Activated CD8-positive, alpha-beta memory T cell treated with anti-CD3 and anti-CD28 coated beads, Interleukin-2, amount 10 ng/mL, durations not matched to agents 7 days and 5 days (primary cell): ENCODE data around the gene MICAL2. TPM values are rescaled to one million over a fixed set of nuclear protein-coding genes. Genes with fewer than 3 reads are reported as not detected.
"Not testable (repeated sequence)": the region's sequence is repeated elsewhere in the genome, so short reads cannot be mapped to it uniquely, and the experiment has no call there.

ENCODE experiments used
- ATAC-seq: fragments of 150-1000 bp; cut with Tn5 transposase; one replicate; pipeline ENCODE4 v1.10.0; 2021; ENCODE audit warnings: moderate library complexity
- CTCF ChIA-PET: fragments of 350-600 bp; sonication (Branson Sonifier 250); formaldehyde crosslinking; loops from one replicate; lab custom pipeline; 2021; ENCODE audit warnings: antibody characterized with exemption; lab: Charles Lee
- DNase-seq: peaks from one replicate; pipeline ENCODE4 v3.0.0-alpha.2; 2020
- H3K27ac Mint-ChIP-seq: one replicate; pipeline ENCODE4 v1.8.0; 2021; ENCODE audit warnings: mild to moderate bottlenecking, mixed read lengths
- H3K27me3 Mint-ChIP-seq: one replicate; pipeline ENCODE4 v1.8.0; 2021; ENCODE audit warnings: mixed read lengths
- H3K36me3 Mint-ChIP-seq: one replicate; pipeline ENCODE4 v1.8.0; 2021; ENCODE audit warnings: mild to moderate bottlenecking, mixed read lengths
- H3K4me1 Mint-ChIP-seq: one replicate; pipeline ENCODE4 v1.8.0; 2021; ENCODE audit warnings: mixed read lengths
- H3K4me3 Mint-ChIP-seq: one replicate; pipeline ENCODE4 v1.8.0; 2021; ENCODE audit warnings: mild to moderate bottlenecking, moderate library complexity, mixed read lengths
- H3K9me3 Mint-ChIP-seq: one replicate; pipeline ENCODE4 v1.8.0; 2022; ENCODE audit warnings: low read depth, mixed read lengths
- total RNA-seq, 2 experiments: library from RNA; stranded (reverse); gene quantifications; one replicate each; pipeline ENCODE4 v1.2.3, GENCODE V29; 2021

MICAL2 gene
- total RNA-seq, 2 experiments from 2014 or later: 120 to 168 TPM

DNA sequence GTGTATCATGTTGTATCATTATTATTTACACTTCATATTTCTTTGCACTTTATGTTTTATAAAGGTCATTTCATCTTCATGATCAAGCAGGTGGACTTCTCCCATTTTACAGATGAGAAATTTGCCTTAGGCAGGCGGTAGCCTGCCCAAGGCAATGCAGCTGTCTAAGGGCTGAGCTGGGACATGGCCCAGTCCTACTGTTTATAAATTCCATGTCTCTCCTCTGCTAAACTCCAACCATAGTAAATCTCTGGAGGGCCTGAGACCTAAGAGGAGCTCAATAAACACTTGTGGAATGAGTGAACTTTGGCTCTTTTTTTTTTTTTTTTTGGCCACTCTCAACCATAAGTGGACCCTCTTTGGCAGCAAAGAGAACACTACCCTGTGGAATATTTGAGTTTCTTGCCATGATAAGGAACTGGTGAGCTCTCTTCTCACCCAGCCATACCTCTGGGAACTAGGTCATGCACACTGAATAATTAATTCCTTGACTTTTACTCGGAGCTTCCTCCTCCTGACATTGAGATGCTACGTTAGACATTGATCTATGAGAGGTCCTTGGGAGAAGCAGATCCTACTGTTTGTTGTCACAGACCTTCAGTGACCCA, 29.9 kb downstream of the MICAL2 start:
- CTCF ChIA-PET: interaction anchor here (0.6 kb wide), 1 partner anchor 1271 kb away, joined by 4 read pairs; no protein-coding TSS in a partner anchor
- DNase-seq (no peak), ATAC-seq (no peak)
- no peak overlapping the region for H3K4me3 Mint-ChIP-seq
- peaks cover 53% of the 10 kb centered on the region for H3K4me1 Mint-ChIP-seq
- no peaks in the 10 kb centered on the region for H3K27me3 Mint-ChIP-seq
- H3K9me3 Mint-ChIP-seq: no peaks in the 10 kb centered on the region
- H3K27ac Mint-ChIP-seq: no peak overlapping the region
- peaks cover 21% of the 10 kb centered on the region for H3K36me3 Mint-ChIP-seq

DNA sequence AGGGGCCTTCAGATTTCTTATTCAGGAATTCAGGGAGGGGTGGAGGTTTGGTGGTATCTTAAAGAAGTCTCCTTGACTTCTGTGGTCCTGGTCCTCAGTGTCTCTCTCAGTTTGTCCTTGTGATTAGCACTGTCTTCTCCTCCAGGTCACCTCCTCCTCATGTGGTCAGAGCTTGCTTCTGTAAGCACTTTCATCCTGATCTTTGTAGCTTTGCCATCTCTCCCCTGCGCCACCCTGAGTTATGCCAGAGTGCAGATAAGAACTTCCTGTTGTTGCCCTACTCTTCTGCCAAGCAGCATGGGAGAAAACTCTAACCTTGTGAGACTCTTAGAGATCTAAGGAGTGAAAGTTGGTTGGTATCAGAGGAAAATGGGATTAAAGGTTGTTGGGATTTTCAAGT, 30.9 kb downstream of the MICAL2 start:
- ATAC-seq (no peak), DNase-seq (no peak)
- Mint-ChIP-seq H3K36me3 (peaks cover 27% of the 10 kb centered on the region), H3K4me3 (no peak overlapping the region), H3K9me3 (no peaks in the 10 kb centered on the region), H3K27ac (no peak overlapping the region), H3K27me3 (no peaks in the 10 kb centered on the region), H3K4me1 (peaks cover 57% of the 10 kb centered on the region)
- CTCF ChIA-PET: no interaction called here

DNA sequence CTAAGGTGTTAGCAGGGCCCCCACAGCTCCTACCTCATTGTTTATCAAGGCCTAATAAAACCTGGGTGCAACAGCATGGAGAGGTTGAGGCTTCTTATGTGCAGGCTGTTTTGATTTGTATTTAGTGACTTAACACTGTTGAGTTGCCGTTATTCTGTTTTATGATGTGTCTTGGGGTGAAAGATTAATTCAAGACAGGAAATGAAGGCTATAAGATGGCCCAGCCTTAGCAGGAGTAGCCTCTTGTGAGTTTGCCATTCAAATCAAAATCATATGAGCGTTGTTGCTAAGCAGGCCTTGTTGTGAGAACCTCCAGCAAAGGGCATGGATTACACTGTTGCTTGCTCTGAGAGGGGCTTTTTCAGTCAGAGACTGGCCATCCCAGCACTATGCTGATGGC, 31.8 kb downstream of the MICAL2 start:
- H3K36me3 Mint-ChIP-seq: peaks cover 31% of the 10 kb centered on the region
- H3K9me3 Mint-ChIP-seq: no peaks in the 10 kb centered on the region
- no peak overlapping the region for H3K27ac Mint-ChIP-seq
- DNase-seq (no peak), ATAC-seq (no peak)
- CTCF ChIA-PET: interaction anchor here (1.0 kb wide), 1 partner anchor 9 kb away, joined by 3 read pairs; no protein-coding TSS in a partner anchor
- H3K27me3 Mint-ChIP-seq: no peaks in the 10 kb centered on the region
- H3K4me3 Mint-ChIP-seq: no peak overlapping the region
- H3K4me1 Mint-ChIP-seq: peaks cover 57% of the 10 kb centered on the region

DNA sequence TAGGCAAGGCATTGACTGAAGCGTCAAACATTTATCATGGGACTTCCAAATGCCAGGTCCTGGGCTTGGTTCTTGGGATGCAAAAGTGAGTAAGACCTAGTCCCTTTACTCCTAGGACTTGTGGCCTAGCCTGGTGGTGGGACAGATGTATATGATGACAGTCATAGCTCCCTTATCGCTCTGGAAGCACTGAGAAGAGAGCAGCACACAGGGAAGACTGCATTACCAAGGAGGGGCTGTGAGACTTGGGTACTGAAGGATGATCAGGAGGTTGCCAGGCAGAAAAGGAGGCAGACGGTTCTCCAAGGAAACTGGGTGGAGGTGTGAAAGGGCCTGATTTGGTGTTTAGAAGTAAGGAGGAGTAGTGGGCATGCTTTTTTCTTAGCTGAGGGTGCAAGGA, 32.5 kb downstream of the MICAL2 start:
- H3K27me3 Mint-ChIP-seq: no peaks in the 10 kb centered on the region
- peaks cover 32% of the 10 kb centered on the region for H3K36me3 Mint-ChIP-seq
- H3K27ac Mint-ChIP-seq: peak overlapping the region; percentile 44
- no peaks in the 10 kb centered on the region for H3K9me3 Mint-ChIP-seq
- CTCF ChIA-PET: interaction anchor here (1.0 to 1.5 kb wide), 3 partner anchors 9 to 34 kb away, joined by 3 to 4 read pairs (median 3); no protein-coding TSS in a partner anchor
- no peak for ATAC-seq
- H3K4me1 Mint-ChIP-seq: peaks cover 56% of the 10 kb centered on the region
- DNase-seq: no peak
- no peak overlapping the region for H3K4me3 Mint-ChIP-seq

DNA sequence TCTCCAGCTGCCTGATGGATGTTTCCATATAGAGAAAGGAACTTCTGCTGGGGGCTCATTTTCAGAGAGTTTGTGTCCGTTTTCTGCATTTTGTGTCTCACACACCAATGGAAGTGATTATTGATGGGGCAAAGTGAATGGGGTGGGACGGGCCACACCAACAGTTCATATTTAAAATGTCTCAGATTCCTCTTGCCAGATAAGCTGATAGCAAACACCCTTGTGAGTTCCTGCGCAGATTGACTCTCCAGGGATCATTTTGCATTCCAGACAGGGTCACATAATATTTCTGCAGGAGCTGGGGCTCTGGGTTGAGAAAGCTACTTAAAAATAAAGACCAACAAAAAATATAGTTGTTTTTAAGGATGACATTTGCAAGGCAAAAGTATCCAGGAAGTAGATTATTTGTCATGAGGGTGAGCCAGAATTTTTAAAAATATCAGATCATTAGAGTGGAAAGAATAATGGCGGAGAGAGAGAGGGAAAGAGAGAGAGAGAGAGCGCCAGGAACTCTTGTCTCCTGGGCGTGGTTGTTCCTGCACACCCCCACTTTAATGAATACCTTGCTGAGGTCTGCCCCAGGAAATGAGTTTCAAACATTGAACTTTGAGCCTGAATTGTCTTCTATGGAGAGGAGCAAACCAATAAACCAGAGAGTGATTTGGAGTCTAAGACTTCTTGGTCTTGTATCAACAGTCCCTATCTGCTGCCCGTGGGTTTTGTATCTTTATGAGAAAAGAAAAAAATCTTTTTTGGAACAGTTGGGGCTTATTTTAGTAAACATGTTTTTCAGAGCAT, 33.3 kb downstream of the MICAL2 start:
- Mint-ChIP-seq H3K27ac (peak overlapping the region; percentile 57), H3K9me3 (no peaks in the 10 kb centered on the region), H3K36me3 (peaks cover 34% of the 10 kb centered on the region), H3K4me3 (no peak overlapping the region), H3K4me1 (peaks cover 61% of the 10 kb centered on the region), H3K27me3 (no peaks in the 10 kb centered on the region)
- CTCF ChIA-PET: interaction anchor here (1.1 to 1.5 kb wide), 3 partner anchors 14 to 35 kb away, joined by 3 to 4 read pairs (median 4); no protein-coding TSS in a partner anchor
- DNase-seq (no peak), ATAC-seq (no peak)

DNA sequence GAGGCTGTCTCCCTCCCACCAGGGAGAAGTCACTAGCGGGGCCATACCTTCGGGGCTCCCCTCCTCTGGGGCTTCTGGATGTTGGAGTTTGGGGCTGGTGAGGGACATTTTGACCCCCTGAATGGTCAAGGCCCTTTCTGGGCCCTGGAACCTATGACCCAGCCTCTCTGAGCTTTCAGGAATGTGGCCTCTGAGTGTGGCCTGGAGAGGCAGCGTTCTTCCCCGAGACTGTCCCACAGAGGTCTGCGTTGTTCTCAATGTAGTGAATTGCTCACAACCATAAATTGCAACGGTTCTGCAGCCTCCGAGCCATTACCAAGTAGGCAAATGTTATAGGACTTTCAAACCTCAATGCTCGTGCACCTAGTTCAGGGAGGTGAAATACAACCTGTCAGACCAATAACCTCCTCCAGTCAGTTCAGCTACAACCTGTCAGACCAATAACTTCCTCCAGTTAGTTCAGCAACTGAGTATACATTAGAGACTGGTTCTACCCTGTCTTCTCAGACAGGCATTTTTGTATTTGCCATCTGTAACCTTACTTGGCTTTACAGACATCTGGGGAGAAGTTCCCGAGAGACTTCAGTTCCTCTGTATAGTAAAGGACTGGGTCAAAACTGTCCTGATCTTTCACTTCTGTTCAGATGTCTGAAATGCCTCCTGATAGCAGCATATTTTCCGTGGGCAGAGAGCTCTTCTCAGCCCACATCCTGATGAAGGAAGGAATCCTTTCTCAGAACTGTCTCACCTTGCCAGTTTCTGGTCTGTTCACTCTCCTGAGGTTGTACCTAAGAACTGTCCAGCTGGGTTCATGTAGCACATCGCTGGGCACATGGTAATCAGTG, 34.2 kb downstream of the MICAL2 start:
- peak; percentile 45 for ATAC-seq

DNA sequence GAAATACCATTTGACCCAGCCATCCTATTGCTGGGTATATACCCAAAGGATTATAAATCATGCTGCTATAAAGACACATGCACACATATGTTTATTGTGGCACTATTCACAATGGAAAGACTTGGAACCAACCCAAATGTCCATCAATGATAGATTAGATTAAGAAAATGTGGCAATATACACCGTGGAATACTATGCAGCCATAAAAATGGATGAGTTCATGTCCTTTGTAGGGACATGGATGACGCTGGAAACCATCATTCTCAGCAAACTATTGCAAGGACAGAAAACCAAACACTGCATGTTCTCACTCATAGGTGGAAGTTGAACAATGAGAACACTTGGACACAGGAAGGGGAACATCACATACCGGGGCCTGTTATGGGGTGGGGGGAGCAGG, 36.3 kb downstream of the MICAL2 start:
- CTCF ChIA-PET: interaction anchor here (1.0 kb wide), 1 partner anchor 23 kb away, joined by 3 read pairs; no protein-coding TSS in a partner anchor
- not testable (repeated sequence) for ATAC-seq, H3K27ac Mint-ChIP-seq, H3K27me3 Mint-ChIP-seq, H3K4me3 Mint-ChIP-seq, DNase-seq, H3K9me3 Mint-ChIP-seq
- H3K4me1 Mint-ChIP-seq: peaks cover 81% of the 10 kb centered on the region
- H3K36me3 Mint-ChIP-seq: peaks cover 18% of the 10 kb centered on the region

More for the DNA sequence above, 34.2 kb downstream of the MICAL2 start:
- peaks cover 70% of the 10 kb centered on the region for H3K4me1 Mint-ChIP-seq
- no peak for DNase-seq
- CTCF ChIA-PET: interaction anchor here (0.6 to 1.2 kb wide), 2 partner anchors 13 to 46 kb away, joined by 3 to 4 read pairs; no protein-coding TSS in a partner anchor
- H3K36me3 Mint-ChIP-seq: peaks cover 30% of the 10 kb centered on the region
- H3K4me3 Mint-ChIP-seq: no peak overlapping the region
- no peaks in the 10 kb centered on the region for H3K27me3 Mint-ChIP-seq
- peak overlapping the region; percentile 57 for H3K27ac Mint-ChIP-seq
- no peaks in the 10 kb centered on the region for H3K9me3 Mint-ChIP-seq

DNA sequence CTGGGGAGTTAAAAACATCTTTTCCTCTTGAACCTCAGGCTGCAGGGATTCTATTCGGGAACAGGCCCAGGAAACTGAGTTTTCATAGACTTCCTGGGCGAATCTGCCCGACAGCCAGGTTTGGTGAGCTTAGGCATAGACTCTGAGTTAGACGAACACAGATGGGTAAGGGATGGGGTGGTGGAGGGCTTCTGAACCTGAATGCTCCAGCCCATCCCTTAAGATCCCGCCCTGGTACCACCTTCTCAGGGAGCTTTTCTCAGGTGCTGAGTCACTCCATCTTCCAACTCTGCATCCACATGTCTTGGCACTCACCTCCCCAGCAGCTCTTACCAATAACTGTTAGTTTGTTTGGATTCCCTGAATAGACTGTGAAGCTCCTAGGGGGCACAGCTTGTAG, 37.4 kb downstream of the MICAL2 start:
- CTCF ChIA-PET: interaction anchor here (0.7 to 1.9 kb wide), 3 partner anchors 10 to 88 kb away, joined by 3 to 5 read pairs (median 3); no protein-coding TSS in a partner anchor
- H3K27ac Mint-ChIP-seq: peak overlapping the region; percentile 92
- no peak overlapping the region for H3K4me3 Mint-ChIP-seq
- H3K9me3 Mint-ChIP-seq: no peaks in the 10 kb centered on the region
- H3K36me3 Mint-ChIP-seq: peaks cover 20% of the 10 kb centered on the region
- H3K4me1 Mint-ChIP-seq: peaks cover 79% of the 10 kb centered on the region
- no peak for DNase-seq
- no peaks in the 10 kb centered on the region for H3K27me3 Mint-ChIP-seq
- ATAC-seq: no peak

DNA sequence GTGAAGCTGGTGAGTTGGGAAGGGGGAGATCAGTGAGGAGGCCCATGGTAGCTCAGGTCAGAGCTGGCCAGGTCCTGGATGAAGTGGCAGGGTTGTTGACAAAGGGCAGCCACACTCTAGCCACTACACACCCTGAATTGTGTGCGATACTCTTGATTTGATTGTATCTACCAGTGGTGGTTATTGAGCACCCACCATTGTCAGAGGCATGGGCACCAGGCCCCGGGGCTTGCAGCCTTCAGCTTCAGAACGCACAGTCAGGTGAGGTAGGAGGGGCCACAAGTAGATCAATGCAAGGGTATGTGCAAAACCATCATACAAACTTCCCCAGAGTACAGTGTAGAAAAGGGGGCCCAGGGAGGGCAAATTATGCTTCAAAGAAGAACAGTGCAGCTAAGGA, 38.1 kb downstream of the MICAL2 start:
- H3K9me3 Mint-ChIP-seq: no peaks in the 10 kb centered on the region
- CTCF ChIA-PET: interaction anchor here (1.1 to 1.9 kb wide), 2 partner anchors 9 to 49 kb away, joined by 3 to 5 read pairs; no protein-coding TSS in a partner anchor
- ATAC-seq: no peak
- H3K36me3 Mint-ChIP-seq: peaks cover 24% of the 10 kb centered on the region
- no peaks in the 10 kb centered on the region for H3K27me3 Mint-ChIP-seq
- H3K4me3 Mint-ChIP-seq: no peak overlapping the region
- H3K4me1 Mint-ChIP-seq: peaks cover 77% of the 10 kb centered on the region
- H3K27ac Mint-ChIP-seq: peak overlapping the region; percentile 92
- DNase-seq: no peak

DNA sequence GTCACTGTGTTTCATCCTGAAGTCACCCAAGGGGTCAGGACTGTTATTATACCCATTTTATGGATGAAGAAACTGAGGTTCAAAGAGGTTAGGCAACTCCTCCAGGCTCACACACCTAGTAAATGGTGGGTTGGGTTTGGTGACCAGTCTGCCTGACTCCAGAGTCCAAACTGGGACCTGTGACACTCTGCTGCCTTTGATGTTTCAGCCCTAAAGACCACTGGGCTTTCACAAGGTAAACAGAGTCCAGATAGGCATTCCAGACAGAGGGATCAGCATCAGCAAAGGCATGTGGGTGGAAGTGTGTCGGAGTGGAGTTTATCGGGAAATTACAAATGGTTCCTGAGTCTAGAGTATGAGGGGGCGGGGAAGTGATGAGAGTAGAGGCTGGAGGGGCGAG, 38.5 kb downstream of the MICAL2 start:
- Mint-ChIP-seq H3K4me3 (no peak overlapping the region), H3K9me3 (no peaks in the 10 kb centered on the region), H3K36me3 (peaks cover 25% of the 10 kb centered on the region), H3K4me1 (peaks cover 77% of the 10 kb centered on the region), H3K27me3 (no peaks in the 10 kb centered on the region), H3K27ac (peak overlapping the region; percentile 92)
- no peak for ATAC-seq
- DNase-seq: no peak
- CTCF ChIA-PET: interaction anchor here (1.1 to 1.9 kb wide), 2 partner anchors 9 to 48 kb away, joined by 3 to 5 read pairs; no protein-coding TSS in a partner anchor

DNA sequence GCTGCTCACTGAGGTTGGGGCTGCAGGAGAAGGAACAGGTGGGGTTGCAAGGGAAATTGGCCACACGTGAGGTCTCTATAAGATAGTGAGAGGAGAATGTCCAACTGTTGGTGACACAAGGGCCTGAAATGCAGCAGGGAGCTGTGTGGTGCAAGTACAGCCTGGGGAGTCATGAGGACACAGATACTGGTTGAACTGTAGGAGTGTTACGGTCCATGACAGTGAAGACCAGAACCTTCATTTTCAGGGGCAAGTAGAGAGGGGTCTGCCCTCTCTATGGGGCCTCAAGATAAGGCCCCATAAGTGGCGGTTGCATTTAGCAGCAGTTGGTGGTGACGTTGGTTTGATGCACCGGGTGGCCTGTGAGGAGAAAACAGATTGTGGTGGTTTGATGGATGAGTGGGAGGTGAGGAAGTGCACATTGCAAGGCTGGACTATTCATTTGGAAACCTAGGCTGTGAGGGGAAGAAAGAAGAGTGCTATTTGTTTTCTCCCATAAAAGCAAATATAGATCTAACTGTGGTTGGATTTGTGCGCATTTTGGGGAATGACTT, 39.4 kb downstream of the MICAL2 start:
- ATAC-seq: peak; percentile 50

DNA sequence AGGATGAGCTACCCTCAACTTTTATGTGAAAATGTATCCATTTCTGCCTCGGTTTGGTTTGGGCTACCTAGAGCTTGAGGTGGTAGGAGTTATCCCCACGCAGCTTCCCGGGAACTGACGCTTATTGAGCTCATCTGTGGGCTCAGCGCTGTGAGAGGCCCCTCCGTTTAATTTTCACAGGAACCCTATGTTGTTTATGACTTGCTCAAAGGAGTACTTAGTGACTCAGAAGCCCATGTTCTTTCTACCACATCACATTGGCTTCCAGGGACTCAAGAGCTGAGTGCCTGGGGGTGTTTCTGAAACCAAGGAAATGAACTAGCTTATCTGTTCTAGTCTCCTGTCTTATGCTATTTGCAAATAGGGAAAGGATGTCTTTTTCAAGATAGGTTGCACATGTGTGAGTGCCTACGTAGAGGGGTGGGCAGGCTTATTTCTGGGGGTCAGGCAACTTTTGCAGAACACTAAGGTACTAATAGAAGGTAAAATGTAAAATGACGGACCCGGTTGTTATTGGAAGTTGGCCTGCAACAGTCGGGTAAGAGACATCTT, 40.5 kb downstream of the MICAL2 start:
- Mint-ChIP-seq H3K27ac (peak overlapping the region; percentile 92), H3K4me3 (peak overlapping the region; percentile 19), H3K4me1 (peaks cover 73% of the 10 kb centered on the region), H3K9me3 (no peaks in the 10 kb centered on the region), H3K36me3 (peaks cover 32% of the 10 kb centered on the region), H3K27me3 (no peaks in the 10 kb centered on the region)
- DNase-seq (peak; percentile 63), ATAC-seq (peak; percentile 77)
- CTCF ChIA-PET: interaction anchor here (0.8 to 3.4 kb wide), 13 partner anchors 8 to 131 kb away, joined by 3 to 17 read pairs (median 3); no protein-coding TSS in a partner anchor

More for the DNA sequence above, 39.4 kb downstream of the MICAL2 start:
- CTCF ChIA-PET: interaction anchor here (2.1 to 3.4 kb wide), 2 partner anchors 62 to 132 kb away, joined by 7 to 17 read pairs; no protein-coding TSS in a partner anchor
- Mint-ChIP-seq H3K27me3 (no peaks in the 10 kb centered on the region), H3K9me3 (no peaks in the 10 kb centered on the region), H3K4me1 (peaks cover 75% of the 10 kb centered on the region), H3K27ac (peak overlapping the region; percentile 92), H3K36me3 (peaks cover 31% of the 10 kb centered on the region), H3K4me3 (peak overlapping the region; percentile 19)
- DNase-seq: peak; percentile 78
